SIG-M5 treated with dmso at 0.1 percent for 504 hours (cell line): ENCODE measurements around the gene VSIG10.
"Not testable (repeated sequence)": the region's sequence is repeated elsewhere in the genome, so short reads cannot be mapped to it uniquely, and the experiment has no call there.

Source experiments
- DNase-seq: peaks from one replicate; lab custom pipeline; 2025; ENCODE audit not compliant: unreplicated experiment; lab: John Stamatoyannopoulos, UW

Gene VSIG10

DNA sequence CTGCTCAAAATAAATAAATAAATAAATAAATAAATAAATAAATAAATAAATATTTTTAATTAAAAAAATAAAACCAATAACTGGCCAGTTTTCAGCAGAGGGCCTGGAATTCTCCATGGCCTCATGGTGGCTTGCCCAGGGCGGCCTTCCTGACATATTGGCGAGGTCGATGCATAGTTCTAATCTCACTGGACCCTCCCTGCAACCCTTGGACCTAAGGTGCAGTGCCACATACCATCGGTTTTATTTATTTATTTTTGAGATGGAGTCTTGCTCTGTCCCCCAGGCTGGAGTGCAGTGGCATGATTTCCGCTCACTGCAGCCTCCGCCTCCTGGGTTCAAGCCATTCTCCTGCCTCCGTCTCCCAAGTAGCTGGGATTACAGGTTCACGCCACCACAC, 3.9 kb upstream of the VSIG10 start:
- DNase-seq = no peak

DNA sequence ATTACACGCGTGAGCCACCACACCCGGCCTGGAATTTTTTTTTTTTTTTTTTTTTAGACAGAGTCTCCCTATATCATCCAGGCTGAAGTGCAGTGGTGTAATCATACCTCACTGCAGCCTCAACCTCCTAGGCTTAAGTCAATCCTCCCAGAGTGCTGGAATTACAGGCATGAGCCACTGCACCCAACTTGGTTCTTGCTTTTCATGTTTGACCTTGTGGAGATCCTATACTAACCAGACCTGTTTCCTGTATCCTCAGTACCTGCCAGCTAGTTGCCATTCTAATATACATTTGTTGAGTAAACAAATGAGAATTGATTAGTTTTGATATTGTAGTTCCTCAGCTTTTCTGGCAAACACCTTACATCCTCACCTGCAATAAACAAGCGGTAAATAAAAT, 3.2 kb upstream of the VSIG10 start:
- DNase-seq = peak; percentile 7

DNA sequence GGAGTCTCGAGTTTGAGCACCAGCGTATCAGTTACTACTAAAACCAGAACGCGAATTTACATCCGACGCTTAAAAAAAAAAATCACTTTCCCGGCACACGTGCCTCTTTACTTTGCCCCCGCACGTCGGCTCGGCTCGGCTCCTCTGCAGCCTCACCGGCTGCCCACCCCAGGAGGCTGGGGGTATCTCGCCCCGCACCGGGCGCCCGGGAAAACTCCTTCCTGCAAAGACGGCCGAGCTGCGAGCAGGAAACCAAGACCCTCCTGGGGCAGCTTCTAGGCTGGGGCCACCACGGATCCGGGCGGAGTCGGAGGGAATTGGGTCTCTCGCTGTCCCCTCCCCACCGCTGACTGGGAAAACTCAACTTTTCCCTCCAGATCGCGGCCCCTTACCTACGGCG, 610 bp downstream of the VSIG10 start:
- DNase-seq = peak; percentile 20

DNA sequence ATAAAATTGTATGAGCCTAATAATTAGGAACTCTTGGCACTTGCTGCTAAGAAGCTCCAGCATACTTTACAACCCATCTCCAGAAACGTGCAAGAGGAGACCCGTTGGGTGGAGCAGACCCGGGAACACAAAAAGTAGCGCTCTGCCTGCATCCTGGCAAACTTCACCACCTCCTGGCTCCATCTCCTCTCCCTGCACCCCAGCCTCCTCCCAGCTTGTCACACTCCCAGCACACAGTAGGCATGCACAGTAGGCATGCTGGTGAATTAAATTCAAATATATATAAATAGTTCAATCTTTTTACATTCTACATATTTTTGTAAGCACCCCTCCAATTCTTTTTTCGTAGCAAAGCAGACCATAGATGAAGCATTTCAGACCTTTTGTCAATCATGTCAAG, 1.2 kb downstream of the VSIG10 start:
- DNase-seq = no peak

DNA sequence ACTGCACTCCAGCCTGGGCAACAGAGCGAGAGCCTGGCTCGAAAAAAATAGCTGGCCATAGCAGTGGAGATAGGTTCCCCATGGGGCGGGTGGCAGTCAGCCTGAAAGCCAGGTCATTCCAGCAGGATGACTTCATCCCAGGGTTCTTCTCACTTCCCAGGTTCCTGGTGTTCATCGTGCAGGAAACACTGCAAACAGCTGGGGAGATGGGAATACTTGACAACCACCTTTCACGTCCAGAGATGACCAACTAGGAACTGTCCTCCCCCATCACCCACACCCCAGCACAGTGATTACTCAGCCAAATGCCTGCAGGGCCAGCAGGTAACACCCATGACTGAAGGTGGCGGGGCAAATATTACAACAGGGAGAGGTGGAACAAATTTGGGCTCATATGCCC, 1.7 kb downstream of the VSIG10 start:
- DNase-seq = no peak

DNA sequence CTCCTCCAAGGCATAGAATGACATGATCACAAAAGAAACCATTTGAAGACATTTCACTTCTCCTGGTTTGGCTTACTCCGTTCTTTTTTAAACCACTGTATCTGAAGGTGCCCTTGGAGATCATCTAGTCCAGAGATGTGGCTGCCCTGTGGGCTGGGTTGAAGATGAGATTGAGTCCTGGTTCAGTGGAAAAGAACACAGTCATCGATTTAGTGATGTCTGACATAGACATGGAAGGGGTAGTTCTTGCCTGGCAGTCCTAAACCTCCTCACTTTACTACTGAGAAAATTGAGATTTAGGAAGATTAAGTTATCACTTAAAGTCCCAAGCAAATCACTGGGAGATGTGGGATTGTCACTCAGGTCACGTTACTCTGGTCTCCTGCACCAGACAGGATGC, 2.8 kb downstream of the VSIG10 start:
- DNase-seq = no peak

DNA sequence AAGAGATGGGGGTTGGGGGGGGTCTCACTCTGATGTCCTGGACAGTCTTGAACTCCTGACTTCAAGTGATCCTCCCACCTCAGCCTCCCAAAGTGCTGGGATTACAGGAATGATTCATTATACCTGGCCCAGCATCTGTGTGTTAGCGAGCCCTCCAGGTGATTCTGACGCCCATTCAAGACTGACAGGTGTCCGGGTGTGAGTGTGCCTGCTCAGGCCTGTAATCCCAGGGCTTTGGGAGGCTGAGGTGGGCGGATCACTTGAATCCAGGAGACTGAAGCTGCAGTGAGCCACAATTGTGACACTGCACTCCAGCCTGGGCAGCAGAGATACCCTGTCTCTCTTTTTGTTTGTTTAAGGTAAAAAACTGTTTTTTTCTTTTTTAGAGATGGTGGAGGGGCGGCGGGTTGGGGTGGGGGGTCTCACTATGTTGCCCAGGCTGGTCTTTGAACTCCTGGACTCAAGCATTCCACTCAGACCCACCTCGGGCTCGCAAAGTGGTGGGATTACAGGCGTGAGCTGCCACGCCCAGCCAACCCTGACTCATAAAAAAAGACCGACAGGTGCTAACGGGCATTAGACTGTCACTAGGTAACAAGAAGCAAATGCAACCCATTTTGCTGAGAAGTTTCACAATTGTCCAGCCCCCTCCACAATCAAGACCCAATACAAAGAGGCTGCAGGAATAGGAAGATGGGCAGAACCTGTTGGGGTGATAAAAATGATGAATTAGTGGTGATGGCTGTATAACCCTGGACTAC, 4.7 kb downstream of the VSIG10 start:
- DNase-seq = no peak

DNA sequence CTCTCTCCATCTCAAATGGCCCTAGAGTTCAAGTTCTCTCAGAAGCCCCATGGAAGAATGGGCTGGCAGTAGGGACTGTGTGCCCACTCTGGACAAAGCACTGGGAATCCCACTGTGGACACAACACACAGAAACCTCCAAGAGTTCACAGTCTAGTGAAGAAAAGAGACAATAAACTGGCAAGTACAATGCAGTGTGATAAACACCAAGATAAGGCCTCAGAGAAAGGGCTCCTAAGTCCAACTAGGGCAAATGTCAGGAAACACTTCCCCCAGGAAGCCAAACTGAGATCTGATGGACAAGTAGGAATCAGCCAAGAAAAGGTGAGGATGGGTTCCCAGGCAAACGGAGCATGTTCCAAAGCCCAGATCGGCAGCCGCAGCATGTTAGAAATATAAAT, 5.4 kb downstream of the VSIG10 start:
- no peak for DNase-seq

DNA sequence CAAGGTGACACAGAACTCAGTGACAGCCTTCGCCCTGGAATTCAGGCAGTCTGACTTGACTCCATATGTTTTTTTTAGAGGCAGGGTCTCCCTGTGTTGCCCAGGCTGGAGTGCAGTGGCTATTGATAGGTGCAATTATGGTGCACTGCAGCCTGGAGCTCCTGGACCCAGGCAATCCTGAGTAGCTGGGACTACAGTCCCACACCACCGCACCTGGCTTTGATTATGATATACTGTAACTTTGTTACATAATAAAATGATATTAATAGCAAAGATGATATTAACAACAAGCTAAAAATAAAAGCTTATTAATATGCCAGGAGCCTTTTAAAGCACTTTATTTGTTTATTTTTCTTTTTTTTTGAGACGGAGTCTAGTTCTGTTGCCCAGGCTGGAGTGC, 9.8 kb downstream of the VSIG10 start:
- DNase-seq = no peak

DNA sequence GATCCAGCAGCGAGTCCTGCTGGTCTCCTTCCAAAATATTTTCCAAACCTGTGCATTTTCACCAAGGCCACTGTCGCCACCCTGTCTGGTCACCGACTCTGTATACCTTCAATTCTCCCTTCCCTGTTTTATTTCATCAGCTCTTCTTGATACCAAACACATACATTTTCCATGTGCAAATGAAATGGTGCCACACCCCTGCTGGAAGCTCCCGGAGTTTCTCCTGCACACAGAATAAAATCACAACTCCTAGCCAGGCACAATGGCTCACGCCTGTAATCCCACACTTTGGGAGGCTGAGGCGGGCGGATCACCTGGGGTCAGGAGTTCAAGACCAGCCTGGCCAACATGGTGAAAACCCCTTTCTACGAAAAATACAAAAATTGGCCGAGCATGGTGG, 14.0 kb downstream of the VSIG10 start:
- DNase-seq = no peak

DNA sequence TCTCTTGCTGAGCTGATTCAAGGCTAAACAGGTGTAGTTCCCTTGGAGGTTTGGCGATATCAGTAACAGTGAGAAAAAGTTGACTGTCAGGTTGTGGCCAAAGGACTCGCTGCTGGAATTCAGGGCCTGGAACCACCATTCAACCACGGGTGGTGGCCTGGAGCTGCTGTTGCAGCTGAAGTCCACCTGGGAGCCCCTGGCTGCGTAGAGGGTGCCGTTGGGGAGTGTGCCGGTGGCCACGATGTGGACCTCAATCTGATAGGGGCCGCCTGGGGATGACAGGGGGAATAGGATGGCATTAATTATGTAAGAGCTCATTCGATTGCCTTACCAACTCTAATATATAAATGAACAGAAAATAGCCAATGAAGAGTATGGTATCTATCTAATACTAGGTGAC, 21.6 kb downstream of the VSIG10 start:
- DNase-seq = no peak

DNA sequence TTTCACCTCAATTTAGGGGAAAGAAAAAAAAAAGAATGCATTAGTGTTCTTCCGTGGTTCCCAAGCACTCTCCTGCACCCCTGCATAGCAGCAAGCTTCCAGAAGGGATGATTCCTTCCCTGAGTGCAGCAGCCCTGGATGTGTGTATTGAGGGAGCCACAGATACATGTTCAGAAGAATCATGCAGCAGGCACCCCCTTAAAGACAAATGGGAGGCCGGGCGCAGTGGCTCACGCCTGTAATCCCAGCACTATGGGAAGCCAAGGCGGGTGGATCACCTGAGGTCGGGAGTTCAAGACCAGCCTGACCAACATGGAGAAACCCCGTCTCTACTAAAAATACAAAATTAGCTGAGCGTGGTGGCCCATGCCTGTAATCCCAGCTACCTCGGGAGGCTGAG, 22.3 kb downstream of the VSIG10 start:
- DNase-seq = not testable (repeated sequence)

DNA sequence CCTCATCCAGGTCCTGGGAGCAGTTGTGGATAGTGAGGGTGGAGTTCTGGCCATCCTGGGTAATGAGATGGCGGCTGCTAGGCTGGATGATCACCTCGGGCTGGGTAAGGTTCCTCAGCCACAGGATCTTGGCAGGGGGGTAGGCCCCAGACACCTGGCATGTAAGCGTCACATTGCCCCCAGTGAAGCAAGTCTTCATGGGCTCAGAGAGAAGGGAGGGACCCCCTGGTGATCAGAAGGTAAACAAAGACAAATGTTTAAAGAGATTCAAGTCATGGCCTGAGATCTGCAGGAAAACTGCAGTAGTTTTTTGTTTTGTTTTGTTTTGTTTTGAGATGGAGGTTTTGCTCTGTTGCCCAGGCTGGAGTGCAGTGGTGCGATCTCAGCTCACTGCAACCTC, 30.0 kb downstream of the VSIG10 start:
- DNase-seq = no peak

DNA sequence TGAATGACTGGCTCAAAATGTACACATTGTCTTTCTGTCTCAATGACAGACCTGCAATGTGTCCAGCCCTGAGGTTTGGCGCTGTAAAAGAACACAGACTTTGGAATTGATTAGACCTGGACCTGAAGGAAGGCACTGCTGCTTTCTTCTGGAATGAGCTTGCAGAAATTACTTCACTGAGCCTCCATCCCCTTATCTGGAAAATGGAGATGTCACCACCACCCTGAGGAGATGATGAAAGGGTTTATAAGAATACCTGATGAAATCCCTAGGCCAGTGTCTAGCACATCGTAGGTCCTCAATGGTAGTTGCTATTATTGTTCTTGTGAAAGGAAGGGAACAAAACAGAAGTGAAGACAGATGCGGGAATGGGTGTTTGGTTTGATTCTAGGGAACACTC, 33.2 kb downstream of the VSIG10 start:
- no peak for DNase-seq

DNA sequence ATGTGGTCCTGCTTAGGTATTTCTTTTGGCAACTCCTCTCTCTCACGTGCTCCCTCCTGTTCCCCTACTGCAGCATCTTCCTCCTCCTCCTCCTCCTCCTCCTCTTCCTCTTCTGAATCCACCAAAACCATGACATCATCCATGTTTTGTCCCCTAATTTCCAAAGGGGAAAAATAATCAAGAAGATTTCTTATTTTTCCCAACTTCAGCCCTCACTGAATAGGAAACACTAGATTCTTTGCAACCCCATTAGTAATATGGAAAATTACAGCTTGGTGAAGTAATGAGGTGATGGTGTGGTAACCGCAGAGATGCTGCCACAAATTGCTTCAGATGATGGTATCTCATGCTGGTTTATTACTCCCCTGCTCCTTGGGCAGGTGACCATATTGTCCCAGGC, 35.4 kb downstream of the VSIG10 start:
- DNase-seq = no peak

DNA sequence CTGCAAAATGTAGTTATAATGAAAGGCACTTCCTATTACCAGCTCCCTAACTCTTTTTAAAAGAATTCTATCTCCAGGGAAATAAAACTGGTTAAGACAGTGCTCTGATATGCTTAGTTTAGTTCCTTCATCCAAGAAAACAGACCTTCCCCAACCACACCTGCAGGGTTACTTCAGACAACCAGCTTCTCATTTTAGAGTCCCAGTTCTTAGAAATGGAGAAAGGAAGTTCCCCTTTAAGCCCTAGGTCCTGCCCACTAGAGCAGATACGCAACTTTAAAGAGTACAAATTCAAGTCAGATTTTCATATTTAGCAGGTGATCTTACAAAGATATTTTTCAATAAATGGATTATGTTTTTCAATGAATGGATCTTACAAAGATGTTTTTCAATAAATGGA, 38.4 kb downstream of the VSIG10 start:
- peak; percentile 21 for DNase-seq

DNA sequence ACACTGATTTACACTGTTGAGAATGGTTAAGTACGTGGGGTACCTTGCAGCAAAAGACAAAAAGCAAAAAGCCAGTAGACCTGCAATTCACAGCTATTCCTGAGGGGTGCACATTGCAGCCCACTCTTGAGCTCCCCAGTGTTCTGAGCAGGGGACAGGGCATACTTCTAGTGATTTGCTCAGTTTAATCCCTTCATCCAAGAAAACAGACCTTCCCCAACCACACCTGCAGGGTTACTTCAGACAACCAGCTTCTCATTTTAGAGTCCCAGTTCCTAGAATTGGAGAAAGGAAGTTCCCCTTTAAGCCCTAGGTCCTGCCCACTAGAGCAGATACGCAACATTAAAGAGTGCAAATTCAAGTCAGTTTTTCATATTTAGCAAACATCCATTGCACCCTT, 39.2 kb downstream of the VSIG10 start:
- no peak for DNase-seq

DNA sequence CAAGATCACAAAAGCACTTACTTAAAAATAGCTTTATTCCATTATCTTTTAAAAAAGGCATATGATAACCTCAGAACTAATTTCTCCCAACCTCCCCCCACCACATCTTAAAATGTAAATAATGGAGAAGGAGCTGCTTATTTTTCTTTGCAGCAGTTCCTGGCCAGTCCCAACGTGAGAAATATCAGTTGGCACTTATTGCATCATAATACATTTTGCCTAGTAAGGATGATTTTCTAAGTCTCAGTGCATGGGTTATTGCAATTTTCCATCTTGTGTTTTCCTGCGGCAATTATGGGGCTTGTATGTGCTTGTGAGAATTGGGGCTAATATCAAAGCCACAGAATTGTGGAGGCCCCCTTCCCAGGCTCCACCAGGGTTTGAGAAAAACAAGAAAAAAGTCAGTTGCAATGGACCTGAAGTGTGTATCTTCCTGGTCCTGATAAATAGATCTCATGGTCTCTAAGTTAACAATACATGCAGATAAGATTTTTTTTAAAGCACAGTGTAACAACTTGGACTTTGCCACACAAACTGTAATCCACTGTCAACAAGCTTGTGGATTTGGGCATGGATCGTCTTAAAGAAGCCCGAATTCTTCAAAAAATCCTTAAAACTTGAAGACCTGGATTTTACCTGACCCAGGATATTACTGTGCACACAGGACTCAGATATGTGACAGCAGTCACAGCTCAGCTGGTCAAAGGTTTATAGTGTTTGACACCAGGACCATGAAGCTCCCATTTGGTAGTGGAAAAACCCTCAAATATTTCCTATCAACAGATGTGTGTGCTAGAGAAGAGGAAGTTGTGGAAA, 40.0 kb downstream of the VSIG10 start:
- peak; percentile 21 for DNase-seq

DNA sequence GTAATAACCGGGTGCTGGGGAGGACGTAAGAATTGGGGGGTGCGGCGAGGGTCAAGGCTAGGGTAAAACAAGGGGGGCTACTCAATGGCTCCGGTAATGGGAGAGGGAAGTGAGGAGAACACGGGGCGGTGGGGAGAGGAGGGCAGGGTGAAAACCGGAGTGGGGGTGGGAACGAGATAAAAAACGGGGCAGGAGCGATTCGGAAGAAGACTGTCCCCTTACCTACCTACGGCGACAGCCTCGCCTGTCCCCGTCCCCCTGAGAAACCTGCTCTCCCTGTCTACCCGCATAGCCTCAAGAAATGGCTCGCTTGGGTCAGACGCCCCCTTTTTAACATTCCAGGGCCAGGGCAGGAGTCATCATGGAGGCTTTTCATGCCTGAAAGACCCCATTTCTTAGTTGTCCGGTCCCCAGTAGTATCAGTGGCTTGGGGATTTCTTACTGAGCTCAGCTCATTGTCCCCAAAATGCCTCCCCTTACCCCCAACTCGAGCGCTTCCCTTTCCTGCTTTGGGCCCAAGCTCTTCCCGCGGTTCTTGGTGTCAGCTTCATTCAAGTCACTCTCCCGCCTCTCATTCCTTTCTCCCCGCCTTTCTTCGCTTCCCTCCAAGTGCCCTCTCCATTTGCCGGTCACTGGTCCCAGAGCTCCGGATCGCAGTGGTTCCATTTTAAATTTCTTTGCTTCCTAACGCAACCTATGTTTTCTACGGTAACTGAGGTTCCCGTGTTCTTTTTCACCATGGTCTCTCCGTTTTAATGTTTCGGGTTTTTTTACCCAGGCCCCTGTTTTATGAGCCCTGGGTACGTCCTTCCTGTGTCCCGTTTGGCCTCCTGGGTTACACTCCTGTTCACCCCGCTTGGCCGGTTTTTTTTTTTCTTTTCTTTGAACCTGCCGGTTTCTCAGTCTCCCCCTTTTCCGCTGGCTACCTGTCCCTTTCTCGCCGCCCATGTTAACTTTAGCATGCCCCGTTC, 41.7 kb downstream of the VSIG10 start:
- no peak for DNase-seq

DNA sequence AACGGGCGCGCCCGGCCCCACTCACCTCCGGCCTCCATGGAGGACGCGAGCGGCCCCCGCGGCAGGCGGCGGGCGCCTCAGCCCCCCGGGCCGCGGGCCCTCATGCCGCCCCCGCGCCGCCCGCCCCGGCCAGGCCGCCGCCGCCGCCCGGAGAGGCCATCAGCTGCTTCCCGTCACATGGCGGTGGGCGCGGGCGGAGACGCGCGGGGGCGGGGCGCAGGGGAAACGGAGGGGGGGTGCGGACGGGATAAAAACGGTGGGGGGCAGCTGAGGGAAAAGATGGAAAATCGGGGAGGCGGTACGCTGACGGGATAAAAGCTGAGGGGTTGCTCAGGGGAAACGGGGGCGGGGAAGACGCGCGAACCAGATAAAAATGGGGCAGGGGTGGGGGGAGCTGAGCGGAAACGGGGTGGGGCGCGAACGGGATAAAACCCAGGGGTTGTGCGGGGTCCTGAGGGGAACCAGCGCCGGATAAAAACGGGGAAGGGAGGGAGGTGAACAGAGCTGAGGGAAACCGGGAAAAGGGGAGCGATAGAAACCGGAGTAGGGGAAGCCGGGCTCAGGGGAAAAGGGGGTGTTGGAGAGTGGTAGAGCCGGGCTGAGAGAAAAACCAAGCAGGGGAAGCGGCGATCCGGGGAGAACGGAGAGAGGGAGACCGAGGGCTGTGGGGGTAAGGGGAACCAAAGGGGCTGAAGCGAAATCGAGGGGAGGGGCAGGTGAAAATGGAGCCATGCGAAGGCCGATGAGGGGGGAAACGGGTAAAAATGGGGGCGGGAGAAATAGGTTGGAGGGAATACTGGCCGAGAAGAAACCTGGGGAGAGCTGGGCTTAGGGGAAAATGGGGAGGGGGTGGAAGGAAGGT, 42.6 kb downstream of the VSIG10 start, which contains the start of gene WSB2:
Gene WSB2 (minus strand): TSS at position 169 of the 862 bp plus-strand sequence. CDS start 131 bp downstream, at position 38.
- DNase-seq = no peak
